Neuronal stem cell (in vitro differentiated cells): ENCODE data around the gene SERPINB1.

ENCODE experiments used
- DNase-seq: peaks from one replicate; pipeline ENCODE4 v3.0.0-alpha.2; 2013; ENCODE audit warnings: low spot score
- H2AFZ ChIP-seq: one replicate; pipeline ENCODE4 v1.6.1; 2013; ENCODE audit warnings: mild to moderate bottlenecking, low read length, inconsistent platforms
- H2AK5ac ChIP-seq: 2 replicates; pipeline ENCODE4 v1.6.1; 2013; ENCODE audit warnings: low read depth, mild to moderate bottlenecking, inconsistent platforms, low read length, moderate library complexity, mixed read lengths
- H2BK120ac ChIP-seq: 2 replicates; pipeline ENCODE4 v1.6.1; 2013; ENCODE audit warnings: low read depth, mild to moderate bottlenecking, inconsistent platforms, low read length, moderate library complexity, mixed read lengths
- H2BK12ac ChIP-seq: one replicate; pipeline ENCODE4 v1.6.1; 2013; ENCODE audit warnings: low read length, inconsistent platforms
- H2BK15ac ChIP-seq: 2 replicates; pipeline ENCODE4 v1.6.1; 2013; ENCODE audit warnings: mild to moderate bottlenecking, low read length, inconsistent platforms, mixed read lengths
- H2BK5ac ChIP-seq: one replicate; pipeline ENCODE4 v1.6.1; 2013; ENCODE audit warnings: inconsistent platforms, mild to moderate bottlenecking, low read length, moderate library complexity
- H3K14ac ChIP-seq: one replicate; pipeline ENCODE4 v1.6.1; 2013; ENCODE audit warnings: low read length, inconsistent platforms
- H3K18ac ChIP-seq: 2 replicates; pipeline ENCODE4 v1.6.1; 2013; ENCODE audit warnings: low read length, inconsistent platforms
- H3K23ac ChIP-seq: 2 replicates; pipeline ENCODE4 v1.6.1; 2013; ENCODE audit warnings: low read depth, mild to moderate bottlenecking, mixed read lengths, low read length, inconsistent platforms; ENCODE audit not compliant: poor library complexity
- H3K27ac ChIP-seq: replicated peaks from 3 replicates; pipeline ENCODE4 v1.5.1; 2013; ENCODE audit warnings: low read length, inconsistent platforms
- H3K27me3 ChIP-seq, 3 experiments: 2 replicates each; pipeline ENCODE4 v1.6.1; 2013; ENCODE audit warnings: low read length in 3 of 3, mild to moderate bottlenecking in 2 of 3, inconsistent platforms in 1 of 3, low read depth in 1 of 3, mixed read lengths in 1 of 3, moderate library complexity in 1 of 3; ENCODE audit not compliant: control insufficient read depth in 3 of 3, insufficient read depth in 3 of 3
- H3K36me3 ChIP-seq, 2 donors: replicated peaks in 1 of 2; 2 replicates each; pipeline ENCODE4 v1.6.1; 2013; ENCODE audit warnings: low read length in 2 of 2; ENCODE audit not compliant: control insufficient read depth in 2 of 2, insufficient read depth in 2 of 2
- H3K4ac ChIP-seq: 2 replicates; pipeline ENCODE4 v1.6.1; 2013; ENCODE audit warnings: inconsistent platforms, mild to moderate bottlenecking, low read length, moderate library complexity
- H3K4me1 ChIP-seq, 2 donors: 1 replicate in 1 of 2; 2 replicates in 1 of 2; pipeline ENCODE4 v1.6.1; 2013; ENCODE audit warnings: low read length in 2 of 2, low read depth in 1 of 2; ENCODE audit not compliant: control insufficient read depth in 2 of 2, insufficient read depth in 1 of 2
- H3K4me2 ChIP-seq: one replicate; pipeline ENCODE4 v1.6.1; 2013; ENCODE audit warnings: mild to moderate bottlenecking, low read length, inconsistent platforms; ENCODE audit not compliant: insufficient read depth, poor library complexity, severe bottlenecking
- H3K4me3 ChIP-seq, 2 donors: 2 replicates each; pipeline ENCODE4 v1.5.1; 2013; ENCODE audit warnings: low read length in 2 of 2, mild to moderate bottlenecking in 2 of 2, inconsistent platforms in 1 of 2, moderate library complexity in 1 of 2
- H3K79me1 ChIP-seq: one replicate; pipeline ENCODE4 v1.6.1; 2013; ENCODE audit warnings: low read depth, mild to moderate bottlenecking, inconsistent platforms, low read length, moderate library complexity
- H3K9ac ChIP-seq: one replicate; pipeline ENCODE4 v1.6.1; 2013; ENCODE audit warnings: mild to moderate bottlenecking, low read depth, low read length, inconsistent platforms; ENCODE audit not compliant: poor library complexity
- H3K9me3 ChIP-seq, 2 donors: replicated peaks in 1 of 2; 2 replicates each; pipeline versions ENCODE3 to v1.6.1; 2013; ENCODE audit warnings: low read length in 2 of 2, mild to moderate bottlenecking in 2 of 2, inconsistent platforms in 1 of 2, low read depth in 1 of 2, mixed read lengths in 1 of 2, moderate library complexity in 1 of 2; ENCODE audit not compliant: control insufficient read depth in 2 of 2, insufficient read depth in 1 of 2
- H4K8ac ChIP-seq: one replicate; pipeline ENCODE4 v1.6.1; 2013; ENCODE audit warnings: low read depth, mild to moderate bottlenecking, inconsistent platforms, low read length, moderate library complexity
- H4K91ac ChIP-seq: one replicate; pipeline ENCODE4 v1.6.1; 2013; ENCODE audit warnings: low read length, low read depth, mild to moderate bottlenecking, inconsistent platforms; ENCODE audit not compliant: poor library complexity
- WGBS, 2 donors: extraction: QIAGEN DNeasy Blood & Tissue Kit; methylation state at CpG; one replicate each; pipeline ENCODE4 v1.1.7; 2013; ENCODE audit warnings: missing lambda C conversion rate in 2 of 2, mixed read lengths in 1 of 2; ENCODE audit not compliant: insufficient read length in 2 of 2, insufficient replicate concordance in 1 of 2; ENCODE audit errors: extremely low coverage in 2 of 2; 5-methylcytosine and 5-hydroxymethylcytosine counted together

SERPINB1 gene

GRCh38 chr6:2877960-2878359 is 36.3 kb upstream of the SERPINB1 start:
- H3K36me3 ChIP-seq, result no peaks in the 10 kb centered on the region
- H2BK120ac ChIP-seq, result no peak overlapping the region
- no peak overlapping the region for H3K27ac ChIP-seq
- no peak for DNase-seq
- no peak overlapping the region for H2BK12ac ChIP-seq
- H3K79me1 ChIP-seq, result no peaks in the 10 kb centered on the region
- H3K9ac ChIP-seq, result no peak overlapping the region
- no peak overlapping the region for H3K23ac ChIP-seq
- H2AFZ ChIP-seq, result no peak overlapping the region
- H2BK15ac ChIP-seq, result no peak overlapping the region
- no peak overlapping the region for H2AK5ac ChIP-seq
- H4K8ac ChIP-seq, result no peak overlapping the region
- no peak overlapping the region for H4K91ac ChIP-seq
- H3K4ac ChIP-seq, result no peak overlapping the region
- no peak overlapping the region for H2BK5ac ChIP-seq
- no peak overlapping the region for H3K4me2 ChIP-seq
- H3K14ac ChIP-seq, result no peak overlapping the region
- peaks cover 0 to 18% (median 6%) of the 10 kb centered on the region in 3 experiments for H3K27me3 ChIP-seq
- no peak overlapping the region for H3K4me3 ChIP-seq
- peaks cover 10 to 16% of the 10 kb centered on the region in 2 donors for H3K4me1 ChIP-seq
- no CpG with 5 or more reads among the region's 2 CpGs for WGBS, 2 donors
- no peak overlapping the region for H3K18ac ChIP-seq
- no peaks in the 10 kb centered on the region for H3K9me3 ChIP-seq

- Histone ChIP-seq H2AK5ac (peak overlapping the region; percentile 29), H3K27ac (no peak overlapping the region), H3K4me2 (no peak overlapping the region), H3K4me1 (peaks cover 10 to 16% of the 10 kb centered on the region in 2 donors), H4K91ac (no peak overlapping the region), H3K18ac (peak overlapping the region; percentile 62), H2AFZ (peak overlapping the region; percentile 75), H3K4ac (no peak overlapping the region), H3K36me3 (no peaks in the 10 kb centered on the region), H3K23ac (no peak overlapping the region), H3K9me3 (no peaks in the 10 kb centered on the region), H2BK15ac (peak overlapping the region; percentile 20), H3K4me3 (no peak overlapping the region), H2BK120ac (no peak overlapping the region), H3K27me3 (peaks cover 0 to 18% (median 6%) of the 10 kb centered on the region in 3 experiments), H3K79me1 (no peaks in the 10 kb centered on the region), H4K8ac (no peak overlapping the region), H3K9ac (no peak overlapping the region), H3K14ac (no peak overlapping the region), H2BK12ac (no peak overlapping the region), H2BK5ac (no peak overlapping the region)
- no CpG with 5 or more reads among the region's 13 CpGs for WGBS, 2 donors
- no peak for DNase-seq
Measured at GRCh38 chr6:2877057-2877882, 35.6 kb upstream of the SERPINB1 start.

- Histone ChIP-seq H2BK15ac (no peak overlapping the region), H3K14ac (no peak overlapping the region), H3K27me3 (peaks cover 0 to 18% (median 6%) of the 10 kb centered on the region in 3 experiments), H3K79me1 (no peaks in the 10 kb centered on the region), H2BK120ac (peak overlapping the region; percentile 37), H2BK12ac (no peak overlapping the region), H3K36me3 (no peaks in the 10 kb centered on the region), H3K23ac (no peak overlapping the region), H3K4me1 (peaks cover 10 to 16% of the 10 kb centered on the region in 2 donors), H3K4ac (no peak overlapping the region), H2BK5ac (no peak overlapping the region), H3K9ac (peak overlapping the region; percentile 39), H4K91ac (no peak overlapping the region), H3K4me3 (peak overlapping the region in 1 of 2 donors; percentile 36), H4K8ac (no peak overlapping the region), H3K27ac (no peak overlapping the region), H3K9me3 (no peaks in the 10 kb centered on the region), H3K4me2 (peak overlapping the region; percentile 52), H3K18ac (peak overlapping the region; percentile 79), H2AK5ac (peak overlapping the region; percentile 29), H2AFZ (peak overlapping the region; percentile 75)
- WGBS, 2 donors, result no CpG with 5 or more reads among the region's 25 CpGs
- DNase-seq, result no peak
Measured at GRCh38 chr6:2876210-2877056, 34.8 kb upstream of the SERPINB1 start.
